A673 (cell line): ENCODE data around the gene PPP4R2.
"Not testable (repeated sequence)": the region's sequence is repeated elsewhere in the genome, so short reads cannot be mapped to it uniquely, and the experiment has no call there.

ENCODE experiments used
- EZH2 ChIP-seq: fragments of 200-600 bp; sonication (generic); IDR thresholded peaks from 2 replicates; pipeline ENCODE4 v1.6.1; 2017; ENCODE audit warnings: borderline replicate concordance, low read depth, mild to moderate bottlenecking, mixed read lengths, antibody characterized with exemption, low read length; ENCODE audit not compliant: poor library complexity, severe bottlenecking
- TF ChIP-seq, protein P1 (sequence below): fragments of 300-800, 200-600 bp; sonication (generic); conservative IDR thresholded peaks from 2 replicates; pipeline ENCODE4 v1.5.1; 2017; ENCODE audit warnings: low read depth, mild to moderate bottlenecking, antibody characterized with exemption, low read length, moderate library complexity, mixed read lengths

GRCh38 chr3:73066243-73066642, 69.6 kb downstream of the PPP4R2 start:
- TF ChIP-seq, protein P1, sequence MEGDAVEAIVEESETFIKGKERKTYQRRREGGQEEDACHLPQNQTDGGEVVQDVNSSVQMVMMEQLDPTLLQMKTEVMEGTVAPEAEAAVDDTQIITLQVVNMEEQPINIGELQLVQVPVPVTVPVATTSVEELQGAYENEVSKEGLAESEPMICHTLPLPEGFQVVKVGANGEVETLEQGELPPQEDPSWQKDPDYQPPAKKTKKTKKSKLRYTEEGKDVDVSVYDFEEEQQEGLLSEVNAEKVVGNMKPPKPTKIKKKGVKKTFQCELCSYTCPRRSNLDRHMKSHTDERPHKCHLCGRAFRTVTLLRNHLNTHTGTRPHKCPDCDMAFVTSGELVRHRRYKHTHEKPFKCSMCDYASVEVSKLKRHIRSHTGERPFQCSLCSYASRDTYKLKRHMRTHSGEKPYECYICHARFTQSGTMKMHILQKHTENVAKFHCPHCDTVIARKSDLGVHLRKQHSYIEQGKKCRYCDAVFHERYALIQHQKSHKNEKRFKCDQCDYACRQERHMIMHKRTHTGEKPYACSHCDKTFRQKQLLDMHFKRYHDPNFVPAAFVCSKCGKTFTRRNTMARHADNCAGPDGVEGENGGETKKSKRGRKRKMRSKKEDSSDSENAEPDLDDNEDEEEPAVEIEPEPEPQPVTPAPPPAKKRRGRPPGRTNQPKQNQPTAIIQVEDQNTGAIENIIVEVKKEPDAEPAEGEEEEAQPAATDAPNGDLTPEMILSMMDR, result not testable (repeated sequence)
- not testable (repeated sequence) for TF ChIP-seq EZH2
